ENCODE results near the gene GVQW3.
"Not testable (repeated sequence)": the region's sequence is repeated elsewhere in the genome, so short reads cannot be mapped to it uniquely, and the experiment has no call there.

The GVQW3 gene

DNA sequence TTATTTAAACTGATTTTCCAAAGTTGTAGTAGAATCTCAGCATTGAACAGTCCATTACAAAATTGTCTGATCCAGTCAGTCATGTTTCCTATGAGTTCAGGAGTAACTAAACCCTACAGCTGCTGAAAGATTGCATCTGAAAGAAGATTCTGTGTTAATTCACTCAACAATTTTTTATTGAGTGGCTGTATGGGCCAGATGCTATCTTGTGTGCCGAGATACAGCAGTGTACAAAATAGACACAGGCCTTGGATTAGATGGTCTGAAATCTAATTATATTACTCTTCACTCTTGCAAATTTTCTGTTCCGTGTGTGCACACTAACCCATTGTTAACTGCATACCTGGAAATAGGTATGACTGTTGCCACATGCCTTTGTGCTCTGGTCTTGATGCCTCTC lies 7.3 kb downstream of the GVQW3 start:
- DNase-seq (ENCODE audit: low read depth), result no peak

- no peak for DNase-seq (ENCODE audit: low read depth)
Measured at GRCh38 chr11:76391021-76391420, 9.9 kb downstream of the GVQW3 start.

DNA sequence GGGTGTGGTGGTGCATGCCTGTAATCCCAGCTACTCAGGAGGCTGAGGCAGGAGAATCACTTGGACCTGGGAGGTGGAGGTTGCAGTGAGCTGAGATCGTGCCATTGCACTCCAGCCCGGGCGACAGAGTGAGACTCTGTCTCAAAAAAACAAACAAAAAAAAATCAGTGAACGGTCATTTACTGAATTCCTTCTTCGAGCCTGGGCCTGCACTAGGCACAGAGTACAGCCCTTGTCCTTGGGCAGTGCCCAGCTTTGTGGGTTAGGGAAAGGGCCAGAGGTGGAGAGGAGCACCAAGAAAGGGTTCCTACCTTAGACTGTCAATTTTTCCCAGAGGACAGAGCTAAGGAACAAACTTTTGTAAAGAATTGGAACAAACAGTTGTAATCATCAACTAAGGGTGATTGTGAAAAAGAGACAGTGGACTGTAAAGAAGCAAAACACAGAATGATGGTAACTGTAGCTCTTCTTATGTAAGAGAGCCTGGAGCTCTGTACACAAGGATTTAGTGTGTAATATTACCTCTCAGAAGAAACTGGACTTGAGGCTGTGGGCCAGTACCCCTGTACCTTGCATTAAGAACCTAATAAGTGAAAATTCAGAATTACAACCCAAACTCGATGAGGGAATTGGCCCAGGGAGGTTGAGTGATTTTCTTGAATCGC lies 10.8 kb downstream of the GVQW3 start:
- no peak for DNase-seq (ENCODE audit: low read depth)

DNA sequence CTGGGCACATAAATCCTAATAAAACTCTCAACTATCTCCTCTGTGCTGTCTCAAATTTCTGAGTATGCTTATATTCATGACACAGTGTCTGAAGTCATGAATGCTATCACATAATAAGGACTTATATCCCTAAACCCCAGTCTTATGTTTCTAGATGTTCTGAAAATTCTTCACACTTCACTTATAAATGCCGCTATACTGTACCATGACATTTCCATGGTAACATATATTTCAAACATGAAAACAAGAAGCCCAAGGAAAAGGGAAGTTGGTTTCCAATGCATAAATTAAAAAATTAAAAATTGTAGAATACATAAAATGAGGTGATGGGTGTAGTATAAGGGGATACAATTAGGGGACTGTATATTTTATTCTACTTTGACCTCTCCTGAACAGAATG lies 11.7 kb downstream of the GVQW3 start:
- no peak for DNase-seq (ENCODE audit: low read depth)

DNA sequence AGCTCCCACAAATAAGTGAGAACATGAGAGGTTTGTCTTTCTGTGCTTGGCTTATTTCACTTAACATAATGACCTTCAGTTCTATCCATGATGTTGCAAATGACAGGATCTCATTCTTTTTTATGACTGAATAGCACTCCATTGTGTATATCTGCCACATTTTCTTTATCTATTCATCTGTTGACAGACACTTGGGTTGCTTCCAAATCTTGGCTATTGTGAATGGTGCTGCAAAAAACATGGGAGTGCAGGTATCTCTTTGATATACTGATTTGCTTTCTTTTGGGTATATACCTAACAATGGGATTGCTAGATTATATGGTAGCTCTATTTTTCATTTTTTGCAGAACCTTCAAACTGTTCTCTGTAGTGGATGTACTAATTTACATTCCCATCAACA lies 13.3 kb downstream of the GVQW3 start:
- no peak for DNase-seq (ENCODE audit: low read depth)

- no peak for DNase-seq (ENCODE audit: low read depth)
Measured at GRCh38 chr11:76395296-76395695, 14.2 kb downstream of the GVQW3 start.

DNA sequence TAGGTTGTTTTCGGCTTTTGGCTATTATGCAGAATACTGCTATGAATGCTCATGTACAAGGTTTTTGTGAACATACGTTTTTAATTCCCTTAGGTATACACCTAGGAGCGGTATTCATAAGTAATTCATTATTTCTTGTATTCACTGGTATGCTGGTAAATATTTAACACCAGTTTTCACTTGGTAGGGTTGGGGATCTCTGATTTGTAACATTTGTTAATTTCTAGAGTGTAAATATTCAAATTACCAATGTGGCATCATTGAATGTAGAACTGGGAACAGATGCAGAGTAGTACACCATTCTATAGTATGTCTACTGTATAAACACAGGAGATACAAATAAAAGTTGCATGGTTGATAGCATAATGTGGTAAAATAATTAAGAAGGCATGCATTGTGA lies 16.3 kb downstream of the GVQW3 start:
- DNase-seq (ENCODE audit: low read depth), result no peak

GRCh38 chr11:76400967-76401366 lies 19.8 kb downstream of the GVQW3 start:
- DNase-seq (ENCODE audit: low read depth), result no peak

GRCh38 chr11:76401484-76401883 lies 20.4 kb downstream of the GVQW3 start:
- DNase-seq (ENCODE audit: low read depth), result not testable (repeated sequence)

DNA sequence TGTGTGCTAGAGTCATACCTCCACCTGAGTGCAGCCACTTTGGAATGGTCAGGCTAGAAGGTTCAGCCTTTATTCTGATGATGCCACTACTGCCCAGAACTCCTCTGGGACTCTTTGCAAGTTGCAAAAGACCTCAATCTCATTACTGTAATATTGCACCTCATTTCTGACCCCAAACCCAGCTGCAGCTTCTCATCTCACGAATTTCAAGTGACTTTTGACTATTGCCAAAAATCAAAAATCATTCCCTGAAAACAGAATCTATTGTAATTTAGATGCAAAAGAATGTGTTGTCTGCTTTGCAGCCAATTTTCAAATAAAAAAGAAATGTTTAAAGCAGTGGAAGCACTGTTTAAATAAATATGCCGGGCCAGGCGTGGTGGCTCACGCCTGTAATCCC lies 25.2 kb downstream of the GVQW3 start:
- no peak for DNase-seq (ENCODE audit: low read depth)

- no peak for DNase-seq (ENCODE audit: low read depth)
Measured at GRCh38 chr11:76408171-76408965, 27.2 kb downstream of the GVQW3 start.

DNA sequence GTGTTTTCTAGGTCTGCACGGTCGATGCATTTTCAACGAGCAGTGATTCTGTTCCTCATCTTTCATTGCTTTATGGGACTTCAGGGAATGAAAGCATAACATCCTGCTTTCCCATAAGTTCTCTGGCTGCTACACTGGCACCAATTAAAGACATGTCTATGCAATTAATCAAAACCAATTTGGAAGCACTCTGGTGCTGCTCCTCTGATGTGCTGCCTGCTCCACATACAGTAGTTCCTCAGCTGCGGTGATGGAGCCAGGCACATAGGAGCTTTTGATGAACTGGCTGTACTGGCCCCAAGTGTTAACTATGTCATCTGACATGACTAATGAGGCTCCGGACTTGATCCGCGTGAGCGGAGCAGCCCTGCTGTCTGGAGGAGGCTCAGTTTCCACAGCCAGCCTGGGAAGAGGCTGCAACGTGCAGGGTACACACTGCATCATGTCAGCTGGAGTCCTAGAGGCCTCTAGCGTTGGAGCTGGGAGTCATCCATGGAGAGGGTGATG lies 29.8 kb downstream of the GVQW3 start:
- no peak for DNase-seq (ENCODE audit: low read depth)

DNA sequence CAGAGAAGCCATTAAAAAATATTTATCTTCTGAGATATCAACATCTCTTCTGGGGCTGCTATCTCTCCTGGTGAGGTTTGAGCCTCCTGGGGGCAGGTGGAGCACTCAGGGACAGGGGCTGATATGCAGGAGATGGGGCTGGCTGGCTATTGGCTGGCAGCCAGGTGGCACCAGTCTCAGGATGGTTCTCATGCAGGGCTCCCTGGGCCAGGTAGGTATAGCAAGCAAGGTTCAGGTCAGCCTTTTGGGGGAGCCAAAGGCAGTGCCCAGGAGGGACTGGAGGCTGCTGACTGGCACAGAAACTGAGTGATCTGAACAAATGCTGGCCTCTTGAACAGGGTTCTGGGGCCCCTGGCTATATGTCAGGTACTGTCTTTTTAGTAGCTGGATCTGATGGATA lies 34.0 kb downstream of the GVQW3 start:
- DNase-seq (ENCODE audit: low read depth), result no peak

DNA sequence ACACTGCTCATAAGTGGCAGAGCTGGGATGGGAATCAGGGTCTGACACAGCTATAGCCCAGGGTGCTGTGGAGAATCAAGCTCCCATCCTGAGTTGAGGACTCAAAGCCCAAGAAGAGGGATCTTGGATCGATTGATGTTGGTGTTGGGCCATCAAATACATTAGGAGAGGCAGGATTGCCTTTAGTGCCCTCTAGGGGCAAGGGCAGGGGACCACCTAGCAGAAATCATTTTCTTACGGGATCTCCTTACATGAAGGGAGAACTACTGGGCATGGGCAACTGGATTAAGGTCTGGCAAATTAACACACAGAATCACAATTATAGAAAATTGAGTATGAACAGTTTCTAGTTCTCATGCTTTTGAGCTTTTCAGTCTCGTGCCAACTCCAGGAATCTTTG lies 38.8 kb downstream of the GVQW3 start:
- no peak for DNase-seq (ENCODE audit: low read depth)

DNA sequence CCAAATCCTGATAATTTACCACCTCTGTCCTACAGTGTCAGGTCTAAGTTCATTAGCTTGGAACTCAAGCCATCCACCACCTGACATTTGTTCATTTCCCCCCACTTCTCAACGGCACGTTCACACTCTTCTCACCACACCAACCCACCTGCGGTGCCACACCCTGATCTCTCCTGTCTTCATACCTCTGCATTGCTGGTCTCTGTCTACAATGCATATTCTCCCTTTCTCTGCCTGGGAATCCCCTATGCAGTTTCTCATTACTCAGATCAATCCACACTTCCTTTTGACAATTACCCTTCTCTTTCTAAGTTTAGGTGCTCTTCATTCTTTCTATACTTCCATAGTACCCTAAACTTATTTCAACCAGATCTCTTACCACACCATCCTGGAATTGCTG lies 43.3 kb downstream of the GVQW3 start:
- no peak for DNase-seq (ENCODE audit: low read depth)

- no peak for DNase-seq (ENCODE audit: low read depth)
Measured at GRCh38 chr11:76424891-76425290, 43.8 kb downstream of the GVQW3 start.

DNA sequence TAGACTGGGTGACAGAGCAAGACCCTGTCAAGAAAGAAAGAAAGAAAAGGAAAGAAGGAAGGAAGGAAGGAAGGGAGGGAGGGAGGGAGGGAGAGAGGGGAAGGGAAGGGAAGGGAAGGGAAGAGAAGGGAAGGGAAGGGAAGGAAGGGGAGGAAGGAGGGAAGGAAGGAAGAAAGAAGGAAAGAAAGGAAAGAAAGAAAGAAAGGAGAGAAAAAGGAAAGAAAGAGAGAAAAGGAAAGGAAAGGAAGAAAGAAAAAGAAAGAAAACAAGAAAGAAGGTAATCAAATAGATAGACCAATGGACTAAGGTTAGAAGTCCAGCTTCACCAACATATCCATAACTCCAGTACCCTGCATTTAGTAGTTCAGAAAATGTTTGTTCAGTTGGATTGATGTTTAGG lies 45.5 kb downstream of the GVQW3 start:
- DNase-seq (ENCODE audit: low read depth), result no peak

DNA sequence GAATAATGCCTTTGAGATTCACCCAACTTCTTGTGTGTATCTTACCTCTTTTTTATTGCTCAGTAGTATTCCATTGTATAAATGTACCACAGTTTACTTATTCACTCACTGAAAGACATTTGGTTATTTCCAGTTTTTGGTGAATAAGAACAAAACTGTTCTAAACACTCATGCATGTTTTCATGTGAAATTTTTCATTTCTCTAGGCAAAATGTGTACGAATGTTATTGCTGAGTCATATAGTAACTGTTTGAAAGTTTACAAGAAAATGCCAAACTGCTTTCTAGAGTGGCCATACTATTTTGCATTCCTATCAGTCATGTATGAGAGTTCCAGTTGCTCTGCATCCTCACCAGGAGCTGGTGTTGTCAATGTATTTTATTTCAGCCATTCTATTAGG lies 54.9 kb downstream of the GVQW3 start:
- no peak for DNase-seq (ENCODE audit: low read depth)

DNA sequence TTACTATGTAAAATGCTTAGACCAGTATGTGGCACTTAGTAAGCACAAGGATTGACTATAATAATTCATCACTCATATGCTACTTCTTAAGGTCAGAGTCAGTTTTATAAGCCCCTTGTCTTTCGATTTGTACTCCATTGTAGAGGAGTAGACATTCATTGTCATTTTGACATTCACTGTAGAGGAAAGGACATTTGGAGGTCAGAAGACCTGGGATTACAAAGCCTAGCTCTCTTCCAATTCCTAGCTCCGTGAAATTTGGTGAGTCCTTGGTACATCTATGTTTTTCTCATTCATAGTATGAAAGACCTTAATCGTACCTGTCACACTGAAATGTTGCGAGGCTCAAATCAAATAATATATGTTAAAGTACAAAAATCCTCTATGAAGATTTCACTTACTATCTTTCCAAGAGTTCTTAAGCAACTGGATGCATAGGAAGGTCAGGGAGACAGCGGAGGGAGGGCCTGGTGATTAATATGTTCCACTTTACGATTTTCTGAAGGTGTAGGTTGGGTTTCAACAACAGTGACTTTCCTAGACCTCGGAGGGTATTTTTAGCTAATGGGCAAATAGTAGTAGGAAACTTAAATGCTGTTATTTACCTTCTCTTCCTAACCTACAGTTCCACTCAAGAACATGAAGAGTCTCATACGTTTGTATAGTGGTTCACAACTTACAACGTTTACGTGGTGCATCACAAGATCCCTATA lies 62.3 kb downstream of the GVQW3 start:
- no peak for DNase-seq (ENCODE audit: low read depth)

DNA sequence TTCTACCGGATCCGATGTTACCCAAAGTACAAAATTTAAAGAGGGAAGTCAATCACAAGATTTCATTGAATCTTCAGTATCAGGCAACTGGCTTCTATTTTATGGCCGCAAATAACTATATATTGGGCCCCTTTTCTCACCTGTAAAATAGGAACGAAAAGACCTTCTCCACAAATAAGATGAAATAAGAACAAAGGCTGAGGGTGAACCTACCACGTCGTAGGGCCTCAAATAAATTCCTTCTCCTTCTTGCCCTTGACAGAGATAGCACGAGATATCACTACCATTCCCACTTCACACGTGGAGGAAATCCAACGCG lies 62.9 kb downstream of the GVQW3 start:
- no peak for DNase-seq (ENCODE audit: low read depth)

DNA sequence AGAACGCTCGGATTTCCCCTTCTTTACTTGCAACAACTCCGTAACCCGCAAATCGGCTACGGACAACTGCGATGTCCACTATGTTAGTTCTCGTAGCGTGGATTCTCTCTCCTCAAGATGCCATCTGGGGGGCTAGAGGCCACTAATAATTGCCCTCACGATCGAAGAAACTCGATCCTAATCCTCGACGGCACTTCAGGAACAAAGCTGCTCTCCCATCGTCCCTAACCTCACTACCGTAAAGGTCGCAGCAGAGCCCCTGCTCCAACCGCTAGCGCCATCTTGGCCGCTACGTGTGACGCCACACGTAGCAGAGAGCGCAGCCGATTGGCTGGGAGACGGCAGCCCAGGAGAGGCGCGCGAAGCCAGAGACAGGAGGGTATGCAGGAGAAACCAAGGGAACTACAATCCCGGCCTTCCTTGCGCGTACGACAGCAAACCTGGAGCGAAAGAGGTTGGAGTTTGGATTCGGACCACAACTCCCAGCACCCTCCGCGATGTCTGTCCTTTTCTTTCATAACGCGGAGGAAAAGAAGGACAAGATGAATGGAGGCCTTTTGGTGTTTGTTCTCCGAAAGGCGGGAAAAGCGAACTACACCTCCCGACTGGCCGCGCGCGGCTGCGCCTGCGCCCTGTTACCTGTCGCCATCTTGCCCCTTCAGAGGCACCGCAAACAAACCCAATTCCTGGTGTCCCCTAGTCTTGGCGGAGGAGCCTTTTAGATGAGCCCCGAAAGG lies 63.4 kb downstream of the GVQW3 start, which contains the start of gene EMSY:
EMSY (plus strand) TSS at position 635 of the 737 bp plus-strand sequence. CDS start 1,921 bp downstream, outside the sequence.
- peak; percentile 85 for DNase-seq (ENCODE audit: low read depth)
